Epithelial cell of esophagus (primary cell): ENCODE results near the gene ELMOD3.

Experiments used
- DNase-seq: peaks from one replicate; pipeline ENCODE4 v3.0.0; 2010; ENCODE audit warnings: low read depth
- H3K4me3 ChIP-seq: 2 replicates; pipeline ENCODE4 v1.5.1; 2011; ENCODE audit warnings: mild to moderate bottlenecking, low read length, control low read depth
- CTCF ChIP-seq: IDR thresholded peaks from 2 replicates; pipeline ENCODE4 v1.5.1; 2011; ENCODE audit warnings: low read depth, mild to moderate bottlenecking, low read length, control low read depth, inconsistent platforms; ENCODE audit not compliant: insufficient read depth; ENCODE audit errors: missing control alignments

ELMOD3 gene

GRCh38 chr2:85398426-85399182, 44.0 kb downstream of the ELMOD3 start:
- no peak for DNase-seq
- no peak overlapping the region for H3K4me3 ChIP-seq
- TF ChIP-seq CTCF = no peak

- no peak overlapping the region for H3K4me3 ChIP-seq
- DNase-seq = no peak
- no peak for TF ChIP-seq CTCF
These were observed 44.5 kb downstream of the ELMOD3 start for GRCh38 chr2:85399183-85399455.

DNA sequence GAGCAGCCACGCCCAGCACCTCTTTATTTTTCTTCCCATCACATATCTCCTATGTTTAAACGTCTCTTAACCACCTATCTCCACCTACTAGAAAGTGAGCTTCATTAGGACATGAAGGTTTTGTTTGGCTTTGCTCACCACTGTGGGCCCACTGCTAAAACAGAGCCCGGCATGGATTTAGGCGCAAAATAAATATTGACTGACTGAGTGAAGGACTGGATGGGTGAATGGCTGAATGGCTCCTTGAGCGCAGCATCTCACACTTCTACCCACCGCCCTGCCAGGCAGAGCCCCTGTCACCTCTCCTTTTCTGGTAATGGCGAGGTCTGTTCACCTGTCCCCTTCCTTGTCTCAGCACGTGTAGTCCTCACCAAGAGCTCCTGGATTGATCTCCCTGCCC, 45.5 kb downstream of the ELMOD3 start:
- no peak for DNase-seq
- no peak overlapping the region for H3K4me3 ChIP-seq
- TF ChIP-seq CTCF = no peak

GRCh38 chr2:85400541-85401463, 46.2 kb downstream of the ELMOD3 start:
- no peak overlapping the region for H3K4me3 ChIP-seq
- DNase-seq = no peak
- TF ChIP-seq CTCF = no peak

- no peak for TF ChIP-seq CTCF
- DNase-seq = no peak
- no peak overlapping the region for H3K4me3 ChIP-seq
These were observed 46.9 kb downstream of the ELMOD3 start for GRCh38 chr2:85401464-85401805.

- H3K4me3 ChIP-seq = no peak overlapping the region
- DNase-seq = no peak
- no peak for TF ChIP-seq CTCF
These were observed 47.3 kb downstream of the ELMOD3 start for GRCh38 chr2:85401844-85402243.
